HUDEP-2 (cell line): ENCODE data around the gene MRC2.

ENCODE experiments used
- DNase-seq, 76 experiments: peaks; one replicate each; lab custom pipeline; 2025; ENCODE audit not compliant: unreplicated experiment in 76 of 76; lab: John Stamatoyannopoulos, UW

MRC2 gene

DNA sequence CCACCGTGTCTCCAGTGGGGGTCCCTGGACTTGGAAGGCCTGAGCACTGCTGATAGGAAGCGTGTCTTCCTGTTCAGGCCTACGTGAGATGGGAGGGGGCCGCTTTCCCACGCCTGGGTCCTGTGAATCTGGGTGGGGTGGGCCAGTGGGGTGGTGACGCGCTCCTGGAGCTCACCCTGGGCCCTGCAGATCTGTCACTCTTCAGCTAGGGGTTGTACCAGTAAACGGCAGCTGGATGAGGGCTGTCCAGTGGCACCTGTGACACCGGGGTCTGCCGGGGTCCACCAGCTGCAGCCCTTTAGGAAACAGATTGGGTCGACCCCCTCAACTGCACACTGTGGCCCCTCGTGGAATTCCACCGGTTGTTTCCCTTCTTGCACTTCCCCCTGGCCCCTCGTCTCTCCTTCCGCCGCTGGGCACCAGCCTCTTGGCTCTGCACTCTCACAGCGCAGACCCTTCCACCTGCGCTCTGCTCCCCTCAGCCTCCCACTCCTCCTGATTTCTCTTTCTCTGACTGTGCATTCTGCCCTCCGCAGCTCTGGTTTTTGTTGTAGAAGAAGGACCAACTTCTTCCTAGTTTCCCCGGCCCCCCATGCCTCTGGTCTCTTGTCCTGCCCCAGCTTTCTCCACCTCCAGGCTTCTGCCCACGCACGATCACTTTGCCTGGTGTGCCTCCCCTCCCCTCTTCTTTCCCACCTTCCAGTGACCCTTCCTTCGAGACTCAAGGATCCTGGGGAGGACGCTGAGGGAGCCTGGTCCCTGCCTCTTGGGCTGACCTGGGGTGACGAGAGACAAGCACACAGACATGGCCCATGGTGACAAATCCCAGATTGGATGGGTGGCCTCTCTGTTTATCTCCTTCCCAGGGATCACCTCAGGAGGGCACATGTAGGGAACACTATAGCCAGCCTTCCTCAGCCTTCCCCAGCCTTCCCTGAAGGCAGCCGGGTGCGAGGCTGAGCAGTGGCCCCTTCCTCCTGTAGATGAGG, 4.8 kb downstream of the MRC2 start:
- DNase-seq, result no peak

DNA sequence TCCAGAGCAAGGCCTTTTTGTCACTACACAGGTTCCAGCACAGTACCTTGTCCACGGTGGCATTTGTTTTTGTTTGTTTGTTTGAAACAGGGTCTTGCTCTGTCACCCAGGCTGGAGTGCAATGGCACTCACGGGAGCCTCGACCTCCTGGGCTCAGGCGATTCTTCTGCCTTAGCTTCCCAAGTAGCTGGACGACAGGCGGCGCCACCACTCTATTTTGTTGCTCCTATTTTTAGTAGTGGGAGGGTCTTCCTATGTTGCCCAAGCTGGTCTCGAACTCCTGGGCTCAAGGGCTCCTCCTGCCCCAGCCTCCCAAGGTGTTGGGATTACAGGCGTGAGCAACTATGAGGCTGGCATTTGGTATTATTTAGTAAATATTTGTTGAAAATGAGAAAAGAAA, 10.3 kb downstream of the MRC2 start:
- no peak for DNase-seq

DNA sequence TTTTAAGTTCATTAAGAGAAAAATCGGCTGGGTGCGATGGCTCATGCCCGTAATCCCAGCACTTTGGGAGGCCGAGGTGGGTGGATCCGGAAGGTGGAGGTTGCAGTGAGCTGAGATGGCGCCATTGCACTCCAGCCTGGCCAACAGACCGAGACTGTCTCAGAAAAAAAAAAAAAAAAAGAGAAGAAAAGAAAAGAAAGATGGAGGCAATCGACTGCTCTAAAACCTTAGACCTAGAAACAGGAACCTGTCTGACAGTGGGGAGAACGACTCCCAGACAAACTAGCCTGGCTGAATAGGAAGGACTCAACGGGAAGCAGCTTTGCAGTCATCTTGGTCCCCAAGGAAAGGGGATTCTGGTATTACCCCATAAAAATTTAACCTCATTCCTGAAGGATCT, 13.7 kb downstream of the MRC2 start:
- no peak for DNase-seq

DNA sequence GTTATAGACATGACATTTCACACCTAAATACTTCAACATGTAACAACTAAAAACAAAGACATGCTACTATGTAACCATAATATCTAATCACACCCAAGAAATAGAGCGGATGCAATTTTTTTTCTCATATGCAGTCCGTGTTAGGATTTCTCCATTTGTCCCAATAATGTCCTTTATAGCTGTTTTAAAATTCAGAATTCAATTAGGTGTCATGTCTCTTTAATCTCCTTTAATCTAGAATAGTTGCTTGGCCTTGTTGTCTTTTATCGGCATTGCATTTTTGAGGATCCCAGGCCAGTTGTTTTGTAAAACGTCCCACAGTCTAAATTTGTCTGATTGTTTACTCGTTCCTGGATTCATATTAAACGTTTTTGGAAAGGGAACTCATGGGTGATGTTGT, 14.5 kb downstream of the MRC2 start:
- DNase-seq, result no peak

DNA sequence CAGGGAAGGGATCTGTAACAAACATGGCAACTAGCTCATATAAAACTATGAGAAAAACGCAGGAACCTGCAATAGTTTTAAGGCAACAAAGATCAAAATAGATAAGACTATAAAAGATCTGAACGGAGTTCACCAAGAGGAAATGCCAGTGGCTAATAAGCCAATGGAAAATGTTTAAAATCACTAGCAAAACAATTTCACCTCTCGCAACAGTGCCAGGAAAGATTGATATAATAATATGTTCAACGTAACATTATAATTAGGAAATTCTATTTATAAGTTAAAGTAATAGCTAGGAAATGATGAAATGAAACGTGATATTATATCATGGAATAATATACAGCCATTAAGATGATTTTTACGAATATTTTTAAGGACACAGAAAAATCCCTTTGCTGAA, 16.0 kb downstream of the MRC2 start:
- DNase-seq, result no peak

DNA sequence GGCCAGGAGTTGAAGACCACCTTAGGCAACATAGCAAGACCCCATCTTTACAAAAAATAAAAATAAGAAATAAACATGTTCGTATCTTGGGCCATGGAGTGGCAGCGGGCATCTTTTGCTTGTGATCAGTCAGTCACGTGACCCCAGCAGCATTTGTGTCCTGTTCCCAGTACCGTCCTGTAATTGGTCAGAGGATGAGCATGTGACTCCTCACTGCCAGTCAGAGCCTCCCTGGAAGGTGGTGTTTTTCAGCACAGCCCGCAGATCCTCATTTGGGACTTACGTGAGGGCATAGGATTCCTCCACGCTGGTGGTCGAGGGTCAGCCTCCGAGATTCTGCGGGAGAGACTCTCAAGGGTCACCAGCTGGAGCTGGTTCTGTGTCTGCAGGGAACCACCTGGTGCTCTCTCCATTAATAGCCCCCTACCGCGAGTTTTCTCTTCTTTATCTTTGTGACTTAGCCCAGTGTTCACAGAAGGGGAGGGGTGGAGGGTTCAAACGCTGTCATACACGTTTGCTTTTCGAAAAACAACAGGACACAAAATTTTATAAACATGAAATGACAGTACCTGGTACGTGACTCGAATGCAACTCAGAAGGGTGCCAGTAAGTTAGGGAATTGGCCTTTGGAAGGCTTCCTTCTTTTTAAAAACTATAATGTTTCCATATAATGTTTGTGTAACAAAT, 17.2 kb downstream of the MRC2 start:
- DNase-seq, result no peak

DNA sequence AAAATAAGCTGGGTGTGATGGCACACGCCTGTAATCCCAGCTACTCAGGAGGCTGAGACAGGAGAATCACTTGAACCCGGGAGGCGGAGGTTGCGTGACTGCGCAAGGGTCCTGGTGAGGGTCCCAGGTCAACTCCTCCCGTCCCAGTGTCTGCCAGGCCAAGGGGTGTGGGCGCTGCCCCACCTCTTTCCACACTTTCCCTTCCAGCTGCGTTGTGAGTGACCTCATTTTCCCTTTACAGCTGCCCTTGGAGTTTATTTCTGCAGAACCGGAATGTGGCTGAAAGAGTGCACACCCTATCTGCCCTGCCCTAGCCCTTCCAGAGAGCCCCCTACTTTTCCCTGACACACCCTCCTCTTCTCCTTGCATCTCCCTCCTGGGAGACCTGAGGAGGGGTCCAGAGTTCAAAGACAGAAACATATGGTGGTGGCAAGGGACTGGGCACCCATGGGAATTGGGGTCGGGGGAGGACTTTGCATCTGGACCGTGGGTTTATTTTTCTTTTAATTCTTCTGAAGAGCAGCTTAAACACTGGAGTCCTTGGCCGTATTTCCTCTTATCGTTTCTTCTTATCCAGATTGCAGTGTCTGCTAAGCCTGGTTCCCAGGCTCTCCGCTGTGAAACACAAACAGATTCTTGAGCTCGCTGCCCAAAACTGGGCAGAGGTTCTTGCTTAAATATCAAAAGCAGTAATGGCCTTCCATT, 20.9 kb downstream of the MRC2 start:
- DNase-seq, result no peak

DNA sequence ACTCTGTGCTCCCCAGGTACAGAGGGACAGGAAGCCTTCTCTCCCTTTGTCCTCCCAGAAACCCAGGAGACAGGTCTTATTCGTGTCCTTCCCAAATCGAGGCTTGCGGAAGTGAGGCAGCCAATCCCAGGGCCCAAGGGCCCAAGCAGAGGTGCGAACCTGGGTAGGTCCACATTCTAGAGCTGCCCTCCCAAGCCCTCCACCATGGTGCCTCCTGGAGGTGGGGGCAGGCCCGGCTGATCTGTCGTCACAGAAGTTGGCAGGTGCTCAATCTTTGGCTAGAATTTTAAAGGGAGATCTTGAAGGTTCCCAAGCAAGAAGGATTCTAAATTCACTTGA, 21.5 kb downstream of the MRC2 start:
- DNase-seq, result no peak

DNA sequence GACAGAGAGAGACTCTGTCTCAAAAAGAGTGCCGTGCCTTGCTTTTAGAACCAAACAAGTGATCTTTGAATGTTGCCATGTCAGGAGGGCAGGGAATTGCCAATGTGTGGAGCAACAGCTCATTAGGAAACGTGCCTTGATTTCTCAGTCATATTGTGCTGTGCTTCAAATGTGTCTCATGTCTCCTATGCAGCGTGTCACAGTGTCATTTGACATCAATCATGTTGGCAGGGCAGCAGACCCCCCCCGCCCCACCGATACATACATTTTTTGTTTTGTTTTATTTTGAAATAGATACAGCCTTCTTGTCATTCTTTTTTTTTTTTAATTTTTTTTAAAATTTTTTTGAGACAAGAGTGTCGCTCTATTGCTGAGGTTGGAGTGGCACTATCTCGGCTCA, 22.1 kb downstream of the MRC2 start:
- DNase-seq, result no peak

DNA sequence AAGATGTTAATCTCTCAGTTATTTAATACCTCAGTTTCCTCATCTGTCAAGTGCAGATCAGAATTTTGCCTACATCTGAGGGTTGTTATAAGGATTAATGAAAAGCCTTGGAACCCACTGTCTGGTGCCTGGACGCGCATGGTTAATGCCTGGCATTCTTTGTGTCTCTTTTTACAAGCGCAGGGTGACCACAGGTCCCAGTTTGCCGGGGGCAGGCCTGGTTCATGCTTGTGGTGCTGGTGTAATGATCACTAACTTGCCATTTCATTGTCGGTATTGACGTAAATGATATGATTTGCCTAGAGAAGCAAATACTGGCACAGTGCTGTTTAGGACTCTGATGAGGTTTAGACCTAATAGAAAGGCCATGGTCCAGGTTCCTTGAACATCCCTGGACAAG, 23.1 kb downstream of the MRC2 start:
- DNase-seq, result no peak

DNA sequence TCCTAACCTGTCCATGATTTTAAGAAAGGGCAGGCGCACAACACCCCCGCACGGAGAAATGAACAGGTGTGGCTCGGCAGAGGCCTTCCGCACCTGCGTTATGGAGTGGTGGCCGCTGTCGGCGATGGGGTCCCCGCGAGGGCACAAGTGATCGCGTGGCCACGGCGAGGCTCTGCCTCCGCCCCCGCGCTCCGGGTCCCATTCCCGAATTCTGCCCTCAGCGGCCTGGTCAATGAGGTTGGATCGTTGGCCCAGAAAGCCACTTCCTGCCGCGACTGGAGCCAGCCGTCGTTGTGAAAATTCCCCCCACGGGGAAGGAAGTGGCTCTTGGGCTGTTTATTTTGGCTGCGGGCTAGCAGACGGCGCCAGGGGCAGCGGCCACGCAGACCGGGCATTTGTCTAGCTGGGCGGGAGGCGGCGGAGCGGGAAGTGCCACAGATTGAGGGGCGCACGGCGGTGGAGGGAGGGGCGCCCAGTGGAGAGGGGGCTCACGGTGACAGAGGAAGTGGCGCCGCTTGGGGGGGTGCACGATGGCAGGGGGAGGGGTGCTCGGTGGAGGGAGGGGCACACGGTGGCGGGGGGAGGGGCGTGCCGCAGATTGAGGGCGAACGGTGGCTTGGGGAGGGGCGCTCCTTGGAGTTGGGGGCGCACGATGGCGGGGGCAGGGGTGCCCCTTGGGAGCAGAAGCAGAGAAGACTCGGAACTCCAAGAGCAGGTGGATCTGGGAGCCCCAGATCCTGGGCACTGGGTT, 25.0 kb downstream of the MRC2 start:
- DNase-seq, result no peak

DNA sequence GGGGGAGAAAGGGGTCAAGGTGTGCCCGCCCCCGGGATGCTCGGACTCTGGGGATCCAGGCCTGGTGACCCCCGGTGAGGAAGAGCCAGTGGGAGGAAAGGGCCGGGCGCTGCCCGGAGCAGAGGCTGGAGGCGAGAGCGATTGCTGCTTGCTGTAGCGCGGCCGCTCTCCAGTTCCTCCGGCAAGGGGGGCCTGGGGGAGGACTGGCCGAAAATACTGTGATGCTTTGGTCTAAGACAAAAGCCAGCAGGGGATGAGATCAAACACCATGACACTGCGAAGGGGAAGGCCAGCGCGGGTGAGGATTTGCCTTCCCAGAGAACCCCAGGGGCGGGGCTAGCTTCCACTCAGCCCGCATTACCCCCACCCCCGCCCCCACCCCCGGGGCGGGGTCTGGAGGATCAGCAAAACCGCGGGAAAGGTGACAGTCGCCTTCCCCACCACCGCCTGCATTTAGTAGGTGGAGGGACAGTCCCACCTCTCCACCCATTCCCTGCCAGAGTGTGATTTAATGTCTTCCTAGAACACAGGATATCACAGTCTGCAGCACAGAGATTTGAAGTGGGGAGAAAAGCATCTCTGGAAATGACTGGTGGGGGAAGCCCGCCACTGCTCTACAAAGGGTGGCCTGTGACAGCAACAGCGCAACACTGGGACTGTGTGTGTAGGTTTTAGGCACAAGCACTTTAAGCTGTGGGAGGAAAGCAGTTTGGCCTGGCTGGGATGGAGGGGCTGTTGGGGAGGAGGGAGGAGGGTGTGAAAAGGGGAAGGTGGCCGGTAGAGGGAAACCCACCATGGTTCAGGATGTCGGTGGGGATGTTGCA, 25.7 kb downstream of the MRC2 start:
- peak in 5 of 76 experiments; percentile 6 to 17 (median 10) for DNase-seq

DNA sequence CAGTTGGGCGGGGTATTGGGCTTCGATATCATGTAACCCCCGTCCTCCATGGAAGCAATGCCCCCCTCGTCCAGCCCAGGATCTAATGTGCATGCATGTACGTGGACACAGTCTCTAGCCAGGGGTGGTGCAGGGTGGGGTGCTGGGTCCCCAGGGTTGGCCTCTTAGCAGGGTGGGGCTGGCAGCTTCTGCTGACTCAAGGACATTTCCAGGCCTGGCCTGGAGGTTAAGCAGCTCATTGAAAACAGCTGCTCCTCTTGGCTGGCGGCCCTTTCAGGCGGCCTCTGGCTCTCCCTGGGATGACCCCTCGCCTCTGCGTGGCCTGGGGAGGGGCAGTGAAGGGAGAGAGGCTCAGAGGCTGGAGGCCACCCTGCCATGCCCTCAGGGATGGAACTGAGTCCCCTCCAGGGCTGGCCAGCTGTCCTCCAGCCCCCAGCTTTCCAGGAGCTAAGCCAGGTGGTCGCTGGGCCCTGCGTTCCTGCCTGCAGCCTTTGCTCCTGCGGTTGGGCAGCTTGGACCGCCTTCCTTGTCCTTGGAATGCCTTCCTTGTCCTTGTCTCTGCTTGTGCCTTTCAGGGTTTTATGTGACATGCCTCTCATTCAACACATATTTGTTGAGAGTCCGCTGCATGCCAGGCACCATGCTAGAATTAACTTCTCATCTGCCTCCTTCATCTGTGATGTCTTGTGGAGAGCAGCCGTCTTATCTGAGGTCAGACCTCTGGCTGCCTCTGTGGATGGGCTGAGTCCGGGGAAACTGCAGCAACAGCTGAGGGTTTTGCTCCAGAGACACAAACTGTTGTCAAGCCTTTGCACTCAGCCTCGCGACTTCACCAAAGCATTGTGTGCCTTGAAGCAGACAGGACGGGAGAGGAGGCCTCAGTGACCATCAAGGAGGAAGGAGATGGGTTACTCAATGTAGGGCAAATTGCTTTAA, 26.6 kb downstream of the MRC2 start:
- peak in 4 of 76 experiments; percentile 4 to 9 (median 6) for DNase-seq

DNA sequence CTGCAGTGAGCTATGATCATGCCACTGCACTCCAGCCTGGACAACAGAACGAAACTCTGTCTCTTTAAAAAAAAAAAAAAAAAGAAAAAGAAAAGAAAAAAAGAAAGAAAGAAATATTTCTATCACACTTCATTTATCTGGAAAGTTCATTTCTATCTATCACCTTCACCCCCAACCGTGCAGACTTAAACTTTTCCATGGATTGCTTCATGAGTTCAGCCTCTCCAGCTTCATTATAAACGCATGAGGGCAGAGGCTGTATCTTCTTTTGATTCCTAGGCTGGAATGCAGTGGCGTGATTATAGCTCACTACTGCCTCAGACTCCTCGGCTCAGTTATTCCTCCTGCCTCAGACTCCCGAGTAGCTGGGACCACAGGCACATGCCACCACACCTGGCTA, 28.2 kb downstream of the MRC2 start:
- no peak for DNase-seq

DNA sequence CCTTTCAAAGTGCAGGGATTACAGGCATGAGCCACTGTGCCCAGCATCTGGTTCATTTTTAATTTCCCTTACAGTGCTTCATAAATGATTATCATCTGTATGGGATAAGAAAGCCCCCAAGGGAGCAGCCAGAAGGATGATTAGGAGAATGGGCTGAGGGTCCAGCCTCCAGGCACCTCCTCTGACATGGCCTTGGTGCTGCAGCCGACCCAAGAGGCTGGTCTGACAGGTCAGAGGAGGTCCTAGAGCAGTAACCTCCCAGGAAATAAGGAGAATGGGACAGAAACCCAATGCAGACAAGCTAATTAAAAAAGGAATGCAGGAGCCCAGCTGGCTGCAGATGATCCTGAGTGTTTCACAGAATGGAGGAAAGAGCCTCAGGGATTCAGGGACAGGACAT, 29.0 kb downstream of the MRC2 start:
- DNase-seq, result no peak

DNA sequence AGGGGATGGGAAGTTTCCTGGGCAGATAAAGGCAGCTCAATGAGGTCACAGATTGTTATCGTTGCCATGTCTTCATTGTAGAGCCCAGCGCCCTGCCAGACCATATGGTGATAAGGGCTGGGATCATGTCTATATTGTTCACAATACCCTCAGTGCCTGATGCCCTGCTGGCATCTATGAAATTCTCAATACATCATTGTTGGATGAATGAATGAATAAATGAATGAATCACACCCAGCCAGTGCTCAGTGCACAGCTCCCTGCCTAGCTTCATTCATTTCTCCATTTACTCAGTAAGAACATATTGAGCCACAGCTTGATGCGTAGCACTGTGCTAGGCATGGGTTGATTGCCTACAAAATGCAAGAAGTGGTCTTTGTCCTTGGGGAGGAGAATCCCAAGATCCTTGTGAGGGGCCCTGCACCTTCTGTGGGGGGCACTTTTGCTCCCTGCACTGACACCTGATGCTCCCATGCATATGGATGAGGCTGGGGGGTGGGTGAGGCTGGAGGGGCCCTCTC, 29.7 kb downstream of the MRC2 start:
- DNase-seq, result no peak

DNA sequence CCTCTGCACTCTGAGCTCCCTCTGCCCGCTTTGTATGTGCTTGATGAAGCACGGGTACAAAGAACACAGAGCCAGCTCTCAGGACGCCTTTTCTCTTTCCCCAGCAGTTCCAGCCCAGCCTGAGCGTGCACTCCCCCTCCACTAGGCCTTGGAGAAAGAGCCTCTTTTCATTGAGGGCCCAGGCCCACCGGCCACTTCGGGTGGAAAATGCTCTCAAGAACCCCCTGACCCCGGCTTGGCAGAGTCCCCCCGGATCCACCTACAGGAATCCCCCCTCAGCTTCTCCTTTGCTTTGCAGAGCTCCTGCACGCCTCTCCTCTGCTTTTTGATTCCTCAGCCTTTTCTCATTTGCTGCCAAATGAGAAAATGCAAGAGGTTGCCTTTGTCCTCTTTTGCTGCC, 30.2 kb downstream of the MRC2 start:
- DNase-seq, result no peak

DNA sequence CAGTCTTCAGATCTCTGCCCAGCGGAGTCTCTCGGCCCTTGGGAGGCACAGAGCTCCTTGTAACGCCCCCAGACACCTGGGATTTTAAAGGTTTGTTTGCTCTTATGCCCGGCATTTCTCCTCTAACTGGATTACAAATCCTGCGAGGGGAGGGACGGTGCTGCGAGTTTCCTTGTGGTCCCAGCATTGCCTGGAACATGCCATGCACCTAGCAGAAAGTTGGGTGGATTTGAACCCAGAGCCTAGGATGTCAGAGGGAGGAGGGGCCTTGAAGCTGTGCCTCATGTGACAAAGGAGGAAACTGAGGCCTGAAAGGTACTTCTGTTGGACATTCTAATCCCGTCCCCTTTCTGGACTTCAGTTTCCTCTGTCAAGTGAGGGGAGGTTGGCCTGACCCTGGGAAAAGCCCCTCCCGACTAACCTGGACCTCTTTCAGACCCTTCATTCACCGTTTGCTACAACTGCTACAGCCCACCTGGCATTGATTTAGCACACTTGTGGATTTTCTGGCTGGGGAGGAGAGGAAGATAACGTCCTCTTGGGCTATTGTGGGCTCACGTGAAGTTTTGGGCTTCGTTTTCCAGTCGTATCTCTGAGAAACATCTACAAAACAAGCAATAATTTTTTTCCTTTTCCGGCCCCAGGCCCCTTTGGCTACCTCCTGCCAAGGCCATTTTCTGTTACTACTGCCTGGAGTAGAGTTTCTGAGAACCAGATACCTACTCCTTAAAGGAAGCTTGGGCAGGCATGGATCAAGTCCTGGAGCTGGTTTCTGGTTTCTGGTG, 30.9 kb downstream of the MRC2 start:
- DNase-seq, result no peak
